Skin epidermis (tissue), 12 donors: ENCODE measurements around the gene IRS2.
"Not testable (repeated sequence)": the region's sequence is repeated elsewhere in the genome, so short reads cannot be mapped to it uniquely, and the experiment has no call there.

Source experiments
- H3K27ac ChIP-seq, 21 experiments: fragments of 200-600 bp; sonication (generic) in 11 of 21; one replicate each; pipeline ENCODE4 v1.5.0; 2020; ENCODE audit warnings: mild to moderate bottlenecking in 3 of 21, inconsistent platforms in 2 of 21, moderate library complexity in 2 of 21
- H3K4me3 ChIP-seq, 7 experiments: fragments of 200-600 bp; sonication (generic) in 2 of 7; one replicate each; pipeline ENCODE4 v1.5.0; 2020; ENCODE audit warnings: inconsistent platforms in 2 of 7, mild to moderate bottlenecking in 2 of 7, moderate library complexity in 1 of 7

Gene IRS2

DNA sequence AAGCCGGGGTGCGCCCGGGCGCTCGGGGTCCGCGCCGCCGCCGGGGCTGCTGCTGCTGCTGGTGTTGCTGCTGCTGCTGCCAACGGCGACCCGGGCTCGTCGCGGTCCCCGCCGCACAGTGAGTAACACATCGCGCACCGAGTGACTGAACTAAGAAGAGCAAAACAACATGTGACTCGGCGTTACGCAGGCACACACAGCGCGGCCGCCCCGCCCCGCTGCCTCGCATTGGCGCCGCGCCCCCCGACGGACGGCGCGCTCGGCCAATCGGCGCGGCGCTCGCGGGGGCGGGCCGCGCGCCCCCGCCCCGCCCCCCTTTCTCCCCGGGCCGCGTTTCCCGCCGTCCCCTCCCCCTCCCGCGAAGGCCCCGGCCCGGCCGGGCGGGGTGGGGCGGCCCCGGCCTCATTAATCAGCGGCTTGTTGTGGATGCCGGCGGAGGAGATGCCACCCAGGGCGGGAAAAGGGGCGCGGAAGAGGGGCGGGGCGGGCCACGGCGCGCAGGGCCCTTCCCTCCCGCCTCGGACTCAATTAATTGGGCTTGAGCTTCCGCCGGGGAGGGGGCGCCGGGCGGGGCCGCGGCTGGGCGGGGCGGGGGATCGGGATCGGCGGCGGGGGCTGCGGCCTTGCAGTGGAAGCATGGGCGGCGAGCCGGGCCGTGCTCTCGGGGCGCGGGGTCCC is at the start of gene IRS2:
Gene IRS2 (minus strand): TSS at position 127 of the 678 bp plus-strand sequence. CDS start 530 bp downstream, outside the sequence.
- Histone ChIP-seq H3K4me3 (peak within 1 kb of the TSS; percentile 61 to 86 (median 77)), H3K27ac (peak within 1 kb of the TSS; percentile 61 to 91 (median 80))

DNA sequence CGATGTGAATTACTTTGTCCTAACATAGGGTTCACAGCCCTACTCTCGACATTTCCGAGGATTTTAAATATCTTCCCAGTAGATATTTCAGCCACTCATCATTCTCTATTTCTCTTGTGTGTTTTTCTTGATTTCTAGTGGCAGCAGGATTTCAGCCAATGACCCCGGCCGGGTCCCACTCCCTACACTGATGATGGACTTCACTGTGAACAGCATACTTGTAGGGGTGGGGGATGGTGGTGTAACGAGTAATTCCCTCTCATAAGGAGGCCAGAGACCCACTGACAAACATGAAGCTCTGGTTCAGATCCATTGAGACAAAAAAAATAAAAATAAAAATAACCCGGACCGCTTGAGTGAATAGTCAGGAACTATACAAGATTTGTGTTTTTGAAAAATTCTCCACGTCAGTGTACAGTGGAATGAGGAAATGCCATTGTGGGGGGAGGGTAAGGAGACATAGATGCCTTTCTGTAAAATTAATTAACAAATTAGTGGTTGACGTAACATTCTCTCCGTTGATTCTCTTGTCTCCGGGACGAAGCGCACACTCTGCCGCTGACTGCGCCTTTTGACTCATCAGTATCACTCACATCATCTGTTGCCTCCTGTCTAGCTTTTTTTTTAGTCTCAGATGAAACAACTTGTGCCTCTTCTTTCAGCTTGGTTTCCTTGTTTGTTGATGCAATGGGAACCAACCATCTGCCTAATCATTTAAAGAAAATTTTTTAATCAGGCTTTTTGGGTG is 48.8 kb upstream of the IRS2 start:
- H3K27ac ChIP-seq, result no peak overlapping the region
- no peak overlapping the region for H3K4me3 ChIP-seq

DNA sequence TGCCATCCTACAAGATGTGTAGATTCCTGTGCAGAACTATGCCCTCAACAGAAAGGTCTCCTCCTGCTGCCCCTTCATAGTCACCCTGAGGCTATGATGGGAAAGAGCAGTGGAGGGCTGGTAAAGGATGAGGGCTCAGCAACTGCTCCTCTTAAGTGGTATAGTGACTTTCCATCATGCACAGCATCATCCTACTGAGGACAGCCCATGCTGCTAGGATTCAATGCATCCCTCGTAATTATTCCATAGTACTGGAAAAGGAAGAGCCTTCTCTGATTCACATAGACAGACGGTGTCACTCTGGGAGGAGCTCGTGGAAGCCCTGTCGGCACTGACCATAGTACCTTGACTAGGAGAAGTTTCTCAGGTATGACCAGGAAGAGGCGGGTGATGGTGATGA is 47.6 kb upstream of the IRS2 start:
- H3K4me3 ChIP-seq, result no peak overlapping the region
- no peak overlapping the region for H3K27ac ChIP-seq

- no peak overlapping the region for H3K27ac ChIP-seq
- no peak overlapping the region for H3K4me3 ChIP-seq
These were observed 46.7 kb upstream of the IRS2 start for GRCh38 chr13:109833071-109833470.

GRCh38 chr13:109828591-109829316 is 42.4 kb upstream of the IRS2 start:
- not testable (repeated sequence) for H3K4me3 ChIP-seq, H3K27ac ChIP-seq

- not testable (repeated sequence) for H3K4me3 ChIP-seq, H3K27ac ChIP-seq
These were observed 36.8 kb upstream of the IRS2 start for GRCh38 chr13:109823201-109823600.

GRCh38 chr13:109821103-109821502 is 34.7 kb upstream of the IRS2 start:
- no peak overlapping the region for H3K27ac ChIP-seq
- H3K4me3 ChIP-seq, result no peak overlapping the region

DNA sequence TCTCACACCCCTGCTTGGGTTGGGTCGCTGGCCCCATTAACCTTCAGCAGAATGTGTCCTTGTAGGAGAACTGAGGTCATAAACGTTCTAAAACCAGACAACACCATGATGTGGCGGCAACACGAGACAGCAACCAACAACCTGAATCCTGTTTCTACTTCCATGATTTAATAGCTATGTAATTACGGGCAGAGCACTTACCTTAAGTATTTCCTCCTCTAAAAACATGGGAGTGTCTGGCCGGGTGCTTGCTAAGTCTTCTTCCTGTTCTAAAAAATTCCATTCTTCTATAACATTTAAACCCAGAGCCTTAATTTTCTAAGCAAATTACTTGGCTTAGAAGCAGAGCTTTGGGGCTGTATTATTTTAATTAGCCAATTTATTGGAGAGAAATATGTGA is 33.5 kb upstream of the IRS2 start:
- Histone ChIP-seq H3K4me3 (no peak overlapping the region), H3K27ac (no peak overlapping the region)

DNA sequence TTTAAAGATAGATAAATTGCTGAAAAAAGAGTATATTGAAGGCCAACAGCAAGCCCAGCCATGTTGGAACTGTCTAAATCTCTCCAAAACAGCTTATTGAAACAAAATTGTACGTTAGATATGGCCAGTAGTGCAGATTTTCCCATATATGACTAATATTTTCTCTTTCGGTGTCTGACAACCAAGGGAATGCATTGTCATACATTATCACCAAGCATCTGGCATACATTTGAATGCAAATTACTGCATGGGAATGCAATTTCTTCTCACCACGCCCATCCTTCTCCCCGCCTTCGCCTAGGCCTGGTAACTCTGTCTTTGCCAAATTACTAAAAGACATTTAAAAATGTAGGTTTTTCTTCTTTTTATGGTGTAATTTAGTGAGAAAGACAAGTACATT is 32.5 kb upstream of the IRS2 start:
- H3K27ac ChIP-seq, result no peak overlapping the region

GRCh38 chr13:109817591-109818535 is 31.5 kb upstream of the IRS2 start:
- Histone ChIP-seq H3K4me3 (no peak overlapping the region), H3K27ac (no peak overlapping the region)

More for the DNA sequence above, 32.5 kb upstream of the IRS2 start:
- H3K4me3 ChIP-seq, result no peak overlapping the region

- no peak overlapping the region for H3K27ac ChIP-seq
These were observed 30.4 kb upstream of the IRS2 start for GRCh38 chr13:109816808-109817203.

DNA sequence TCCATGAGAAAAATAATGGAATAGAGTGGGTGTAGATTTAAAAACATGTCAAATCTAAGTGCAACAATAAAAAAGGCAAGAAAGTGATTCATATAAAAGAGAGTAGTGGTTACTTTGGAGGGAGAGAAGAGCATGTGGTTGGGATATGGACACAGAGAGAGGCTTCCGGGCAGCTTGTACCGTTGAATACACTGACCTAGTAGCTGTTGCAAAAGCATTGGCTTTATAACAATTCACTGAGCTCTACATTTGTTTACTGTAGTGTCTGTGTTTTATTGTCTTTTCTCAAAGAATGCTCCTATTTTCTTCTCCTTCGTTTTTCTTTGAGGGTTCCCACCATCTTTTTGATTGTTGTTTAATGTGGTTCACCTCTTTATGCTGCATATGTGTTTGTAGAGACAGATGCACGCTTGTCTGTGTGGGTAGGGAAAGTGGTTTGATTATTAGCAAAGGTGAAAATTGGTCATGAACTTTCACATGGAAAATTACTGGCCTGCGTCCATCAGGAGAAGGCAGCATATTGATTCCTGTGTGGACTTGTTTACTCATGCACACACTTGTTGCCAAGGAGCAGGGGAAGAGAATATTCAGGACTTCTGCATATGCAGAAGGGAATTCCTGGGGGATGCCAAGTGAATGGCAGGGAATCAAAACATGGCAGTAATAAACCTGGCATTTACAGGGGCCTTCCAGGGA is 29.9 kb upstream of the IRS2 start:
- no peak overlapping the region for H3K4me3 ChIP-seq
- no peak overlapping the region for H3K27ac ChIP-seq

More at GRCh38 chr13:109816808-109817203, 30.4 kb upstream of the IRS2 start:
- H3K4me3 ChIP-seq, result no peak overlapping the region

- H3K4me3 ChIP-seq, result no peak overlapping the region
- no peak overlapping the region for H3K27ac ChIP-seq
These were observed 29.3 kb upstream of the IRS2 start for GRCh38 chr13:109815651-109816050.

DNA sequence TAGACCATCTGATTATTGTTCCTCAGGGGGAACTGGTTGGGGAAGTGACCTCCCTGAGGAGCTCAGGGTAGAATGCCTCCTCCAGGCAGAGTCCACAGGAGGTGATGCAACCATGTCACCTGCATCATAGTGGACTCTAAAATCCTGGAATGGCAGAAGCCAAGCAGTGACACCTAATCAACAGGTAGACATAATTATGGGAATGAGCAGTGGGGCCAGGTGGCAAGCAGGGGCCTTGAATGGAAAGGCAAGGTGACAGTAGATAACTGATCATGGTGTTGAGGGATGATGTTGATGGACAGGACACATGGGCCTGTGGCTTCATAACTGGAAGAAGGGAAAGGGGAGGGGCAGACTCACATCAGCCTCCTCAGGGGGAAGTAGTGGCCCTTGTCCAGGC is 27.3 kb upstream of the IRS2 start:
- no peak overlapping the region for H3K27ac ChIP-seq
- no peak overlapping the region for H3K4me3 ChIP-seq

DNA sequence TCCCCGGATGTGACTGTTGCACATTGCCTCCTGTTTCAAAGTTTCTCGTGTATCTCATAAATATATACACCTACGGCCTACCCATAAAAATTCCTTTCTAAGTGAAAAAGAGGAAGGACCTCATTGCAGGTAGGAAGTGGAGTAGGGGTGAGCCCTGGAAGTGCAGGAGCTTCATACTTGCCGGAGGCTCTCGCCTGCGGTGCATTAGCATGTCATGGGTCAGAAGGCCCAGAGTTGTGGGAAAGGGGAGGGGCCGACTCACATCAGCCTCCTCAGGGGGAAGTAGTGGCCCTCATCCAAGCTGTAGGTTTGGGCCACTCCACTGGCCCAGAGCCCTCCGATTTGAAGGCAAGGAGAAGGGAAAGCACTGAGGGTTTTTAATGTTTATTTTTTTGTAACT is 26.0 kb upstream of the IRS2 start:
- no peak overlapping the region for H3K27ac ChIP-seq
- no peak overlapping the region for H3K4me3 ChIP-seq

GRCh38 chr13:109810761-109811510 is 24.6 kb upstream of the IRS2 start:
- H3K27ac ChIP-seq, result no peak overlapping the region
- H3K4me3 ChIP-seq, result no peak overlapping the region

DNA sequence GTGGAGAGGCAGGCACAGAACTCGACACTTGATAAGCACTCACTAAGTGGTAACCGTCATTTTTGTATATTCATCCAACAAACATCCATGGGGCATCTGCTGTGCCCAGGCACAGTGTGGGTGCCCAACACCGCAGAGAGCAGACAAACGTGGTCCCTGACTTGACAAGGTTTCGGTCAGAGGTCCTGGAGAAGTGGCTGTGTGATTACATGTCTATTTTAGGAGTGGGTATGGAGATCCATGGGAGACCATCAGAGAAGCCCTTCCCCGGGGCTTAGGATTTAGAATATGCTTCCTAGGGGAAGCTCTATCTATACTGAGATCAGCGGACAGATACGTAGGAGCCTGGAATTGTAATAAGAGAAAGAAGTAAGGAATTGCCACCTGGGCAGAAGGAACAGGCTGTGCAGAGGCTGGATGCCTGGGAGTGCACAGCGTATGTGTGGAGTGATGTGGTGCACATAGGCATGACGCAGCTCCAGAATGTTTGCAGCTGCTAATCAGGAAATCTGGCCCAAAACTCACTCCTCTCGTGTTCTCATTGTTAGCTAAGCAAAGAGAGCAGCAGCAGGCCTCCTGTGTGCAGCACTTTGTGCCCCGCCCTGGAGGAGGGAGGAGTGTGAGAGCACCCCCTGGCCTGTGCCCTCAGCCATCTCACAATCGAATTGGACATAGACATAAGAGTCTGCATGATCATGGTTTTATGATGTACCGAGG is 23.0 kb upstream of the IRS2 start:
- Histone ChIP-seq H3K27ac (no peak overlapping the region), H3K4me3 (no peak overlapping the region)

GRCh38 chr13:109807345-109807744 is 21.0 kb upstream of the IRS2 start:
- Histone ChIP-seq H3K27ac (no peak overlapping the region), H3K4me3 (no peak overlapping the region)
